Suprapubic skin (tissue), 3 donors: Measurements from ENCODE around the gene DYNC2H1.

Experiments used
- CTCF ChIP-seq, 2 donors: fragments of 200-600 bp in 1 of 2; fragments of 450-650 bp in 1 of 2; sonication (generic) in 1 of 2; IDR thresholded peaks; one replicate each; pipeline ENCODE4 v1.5.1; 2016 to 2019; ENCODE audit warnings: antibody characterized with exemption in 2 of 2, mild to moderate bottlenecking in 1 of 2, moderate library complexity in 1 of 2
- POLR2AphosphoS5 ChIP-seq, 3 donors: sonication (generic); formaldehyde crosslinking; IDR thresholded peaks; one replicate each; pipeline ENCODE4 v1.6.1; 2017; ENCODE audit warnings: antibody characterized with exemption in 3 of 3

GRCh38 chr11:103358251-103358650 lies 249.0 kb downstream of the DYNC2H1 start:
- no peak for TF ChIP-seq CTCF (IDR thresholded peaks at IDR 0.05)
- TF ChIP-seq POLR2AphosphoS5 (IDR thresholded peaks at IDR 0.05) = no peak
